HG02884 (cell line): ENCODE data around the gene CHCHD6.

ENCODE experiments used
- ATAC-seq: cut with Tn5 transposase; IDR thresholded peaks from one replicate; pipeline ENCODE4 v1.9.1; 2021; ENCODE audit warnings: mild to moderate bottlenecking, moderate library complexity; ENCODE audit not compliant: unreplicated experiment

The CHCHD6 gene

GRCh38 chr3:126854666-126855065, 150.6 kb downstream of the CHCHD6 start:
- no peak for ATAC-seq

GRCh38 chr3:126855374-126855773, 151.3 kb downstream of the CHCHD6 start:
- ATAC-seq, result no peak

GRCh38 chr3:126857928-126858327, 153.9 kb downstream of the CHCHD6 start:
- no peak for ATAC-seq

GRCh38 chr3:126858401-126858800, 154.4 kb downstream of the CHCHD6 start:
- ATAC-seq, result no peak

GRCh38 chr3:126858887-126859286, 154.8 kb downstream of the CHCHD6 start:
- ATAC-seq, result no peak

GRCh38 chr3:126859415-126860246, 155.6 kb downstream of the CHCHD6 start:
- ATAC-seq, result no peak

- ATAC-seq, result no peak
Measured at GRCh38 chr3:126865736-126866135, 161.7 kb downstream of the CHCHD6 start.

GRCh38 chr3:126866175-126866759, 162.2 kb downstream of the CHCHD6 start:
- ATAC-seq, result no peak

GRCh38 chr3:126867190-126867862, 163.3 kb downstream of the CHCHD6 start:
- no peak for ATAC-seq

- ATAC-seq, result no peak
Measured at GRCh38 chr3:126867863-126868200, 163.8 kb downstream of the CHCHD6 start.

- no peak for ATAC-seq
Measured at GRCh38 chr3:126870608-126871210, 166.7 kb downstream of the CHCHD6 start.

- no peak for ATAC-seq
Measured at GRCh38 chr3:126872701-126873342, 168.8 kb downstream of the CHCHD6 start.

GRCh38 chr3:126873416-126873815, 169.4 kb downstream of the CHCHD6 start:
- no peak for ATAC-seq

GRCh38 chr3:126878664-126879063, 174.6 kb downstream of the CHCHD6 start:
- ATAC-seq, result no peak

GRCh38 chr3:126880901-126881300, 176.9 kb downstream of the CHCHD6 start:
- no peak for ATAC-seq

- no peak for ATAC-seq
Measured at GRCh38 chr3:126881861-126882260, 177.8 kb downstream of the CHCHD6 start.

GRCh38 chr3:126883241-126883640, 179.2 kb downstream of the CHCHD6 start:
- no peak for ATAC-seq

GRCh38 chr3:126885425-126885824, 181.4 kb downstream of the CHCHD6 start:
- ATAC-seq, result no peak

GRCh38 chr3:126886217-126886616, 182.2 kb downstream of the CHCHD6 start:
- ATAC-seq, result no peak

- ATAC-seq, result no peak
Measured at GRCh38 chr3:126887686-126888085, 183.6 kb downstream of the CHCHD6 start.

GRCh38 chr3:126888186-126888760, 184.2 kb downstream of the CHCHD6 start:
- no peak for ATAC-seq
